Esophagus squamous epithelium (tissue), 4 donors: ENCODE results near the gene TJP3.

ENCODE experiments used
- POLR2A ChIP-seq, 4 donors: fragments of 450-650 bp; IDR thresholded peaks; one replicate each; pipeline ENCODE4 v1.6.1; 2017; ENCODE audit warnings: antibody characterized with exemption in 4 of 4, mild to moderate bottlenecking in 4 of 4, moderate library complexity in 3 of 4
- TF ChIP-seq, protein P1 (sequence below), 6 experiments: fragments of 450-650 bp in 4 of 6; fragments of 200-600 bp in 2 of 6; sonication (generic) in 2 of 6; IDR thresholded peaks; one replicate each; pipeline ENCODE4 v1.5.1; 2016 to 2019; ENCODE audit warnings: antibody characterized with exemption in 6 of 6, mild to moderate bottlenecking in 4 of 6, moderate library complexity in 4 of 6

DNA sequence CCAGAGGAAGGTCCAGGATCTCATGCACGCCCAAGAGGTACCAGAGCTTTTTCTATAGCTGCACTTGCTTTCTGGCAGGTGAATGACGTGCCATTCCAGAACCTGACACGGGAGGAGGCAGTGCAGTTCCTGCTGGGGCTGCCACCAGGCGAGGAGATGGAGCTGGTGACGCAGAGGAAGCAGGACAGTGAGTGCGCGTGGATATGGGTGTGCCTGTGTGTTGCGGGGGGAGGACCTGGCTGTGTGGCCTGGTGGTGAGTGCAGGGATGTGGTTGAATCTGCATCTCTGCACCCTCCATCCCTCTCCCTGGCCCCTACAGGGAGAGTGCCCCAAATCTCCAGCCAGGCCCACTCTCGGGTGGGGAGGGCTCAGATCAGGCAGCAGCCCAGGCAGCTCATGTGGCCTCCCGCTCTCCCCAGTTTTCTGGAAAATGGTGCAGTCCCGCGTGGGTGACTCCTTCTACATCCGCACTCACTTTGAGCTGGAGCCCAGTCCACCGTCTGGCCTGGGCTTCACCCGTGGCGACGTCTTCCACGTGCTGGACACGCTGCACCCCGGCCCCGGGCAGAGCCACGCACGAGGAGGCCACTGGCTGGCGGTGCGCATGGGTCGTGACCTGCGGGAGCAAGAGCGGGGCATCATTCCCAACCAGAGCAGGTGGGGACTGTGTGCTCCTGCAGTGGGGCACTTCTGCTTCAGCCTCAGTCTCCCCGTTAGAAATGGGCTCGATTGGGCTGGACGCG is 30.5 kb downstream of the TJP3 start:
- TF ChIP-seq, protein P1, sequence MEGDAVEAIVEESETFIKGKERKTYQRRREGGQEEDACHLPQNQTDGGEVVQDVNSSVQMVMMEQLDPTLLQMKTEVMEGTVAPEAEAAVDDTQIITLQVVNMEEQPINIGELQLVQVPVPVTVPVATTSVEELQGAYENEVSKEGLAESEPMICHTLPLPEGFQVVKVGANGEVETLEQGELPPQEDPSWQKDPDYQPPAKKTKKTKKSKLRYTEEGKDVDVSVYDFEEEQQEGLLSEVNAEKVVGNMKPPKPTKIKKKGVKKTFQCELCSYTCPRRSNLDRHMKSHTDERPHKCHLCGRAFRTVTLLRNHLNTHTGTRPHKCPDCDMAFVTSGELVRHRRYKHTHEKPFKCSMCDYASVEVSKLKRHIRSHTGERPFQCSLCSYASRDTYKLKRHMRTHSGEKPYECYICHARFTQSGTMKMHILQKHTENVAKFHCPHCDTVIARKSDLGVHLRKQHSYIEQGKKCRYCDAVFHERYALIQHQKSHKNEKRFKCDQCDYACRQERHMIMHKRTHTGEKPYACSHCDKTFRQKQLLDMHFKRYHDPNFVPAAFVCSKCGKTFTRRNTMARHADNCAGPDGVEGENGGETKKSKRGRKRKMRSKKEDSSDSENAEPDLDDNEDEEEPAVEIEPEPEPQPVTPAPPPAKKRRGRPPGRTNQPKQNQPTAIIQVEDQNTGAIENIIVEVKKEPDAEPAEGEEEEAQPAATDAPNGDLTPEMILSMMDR (IDR thresholded peaks at IDR 0.05) = no peak
- no peak for TF ChIP-seq POLR2A (IDR thresholded peaks at IDR 0.05)
